ENCODE data around the gene TMEM203. TPM values are rescaled to one million over a fixed set of nuclear protein-coding genes. Genes with fewer than 3 reads are reported as not detected.

TMEM203 gene
- total and polyA plus RNA-seq, 2 of the 13 experiments (the other 11 are each of a cell fraction or from before 2014, with no cell fraction given), result 23.4 to 36.7 TPM

GRCh38 chr9:137221506-137222111, 16.2 kb upstream of the TMEM203 start (continued):
- TF ChIP-seq SSRP1 (CRISPR knock-in tag; IDR thresholded peaks at IDR 0.05) (no peak), JARID2 (CRISPR knock-in tag; IDR thresholded peaks at IDR 0.05; ENCODE audit: insufficient replicate concordance) (no peak), SOX5 (CRISPR knock-in tag; IDR thresholded peaks at IDR 0.05; ENCODE audit: borderline replicate concordance) (no peak), NFYB (CRISPR knock-in tag; IDR thresholded peaks at IDR 0.05) (no peak), ZNF768 (CRISPR knock-in tag; IDR thresholded peaks at IDR 0.05) (0 out of 2 replicates have a peak, but pooled peaks have one; percentile 36), ZNF496 (CRISPR knock-in tag; IDR thresholded peaks at IDR 0.05; ENCODE audit: insufficient replicate concordance) (no peak), KLF15 (CRISPR knock-in tag; IDR thresholded peaks at IDR 0.05; ENCODE audit: borderline replicate concordance) (no peak), ZNF83 (CRISPR knock-in tag; IDR thresholded peaks at IDR 0.05; ENCODE audit: borderline replicate concordance) (no peak), GFI1 (CRISPR knock-in tag; IDR thresholded peaks at IDR 0.05; ENCODE audit: borderline replicate concordance) (no peak), ZNF678 (CRISPR knock-in tag; IDR thresholded peaks at IDR 0.05) (no peak), CSRNP1 (CRISPR knock-in tag; IDR thresholded peaks at IDR 0.05) (0 out of 2 replicates have a peak, but pooled peaks have one; percentile 38), YEATS4 (CRISPR knock-in tag; IDR thresholded peaks at IDR 0.05; ENCODE audit: borderline replicate concordance) (peak; percentile 33; the same call in 1 of the 2 replicates), SP5 (CRISPR knock-in tag; IDR thresholded peaks at IDR 0.05; ENCODE audit: borderline replicate concordance, low read depth) (peak; percentile 72), WIZ (CRISPR knock-in tag; IDR thresholded peaks at IDR 0.05) (no peak), AHR (CRISPR knock-in tag; IDR thresholded peaks at IDR 0.05) (no peak), ELF4 (CRISPR knock-in tag; IDR thresholded peaks at IDR 0.05; ENCODE audit: borderline replicate concordance) (no peak), ZNF784 (CRISPR knock-in tag; IDR thresholded peaks at IDR 0.05; ENCODE audit: borderline replicate concordance) (no peak), FOXM1 (CRISPR knock-in tag; IDR thresholded peaks at IDR 0.05) (no peak), RBFOX2 (IDR thresholded peaks at IDR 0.05; ENCODE audit: low read depth, low read length) (peak; percentile 37; the same call in 1 of the 2 replicates), ZNF761 (CRISPR knock-in tag; conservative IDR thresholded peaks at IDR 0.05) (no peak), ZFP90 (CRISPR knock-in tag; IDR thresholded peaks at IDR 0.05; ENCODE audit: borderline replicate concordance) (no peak)
- TF ChIP-seq, protein P1, sequence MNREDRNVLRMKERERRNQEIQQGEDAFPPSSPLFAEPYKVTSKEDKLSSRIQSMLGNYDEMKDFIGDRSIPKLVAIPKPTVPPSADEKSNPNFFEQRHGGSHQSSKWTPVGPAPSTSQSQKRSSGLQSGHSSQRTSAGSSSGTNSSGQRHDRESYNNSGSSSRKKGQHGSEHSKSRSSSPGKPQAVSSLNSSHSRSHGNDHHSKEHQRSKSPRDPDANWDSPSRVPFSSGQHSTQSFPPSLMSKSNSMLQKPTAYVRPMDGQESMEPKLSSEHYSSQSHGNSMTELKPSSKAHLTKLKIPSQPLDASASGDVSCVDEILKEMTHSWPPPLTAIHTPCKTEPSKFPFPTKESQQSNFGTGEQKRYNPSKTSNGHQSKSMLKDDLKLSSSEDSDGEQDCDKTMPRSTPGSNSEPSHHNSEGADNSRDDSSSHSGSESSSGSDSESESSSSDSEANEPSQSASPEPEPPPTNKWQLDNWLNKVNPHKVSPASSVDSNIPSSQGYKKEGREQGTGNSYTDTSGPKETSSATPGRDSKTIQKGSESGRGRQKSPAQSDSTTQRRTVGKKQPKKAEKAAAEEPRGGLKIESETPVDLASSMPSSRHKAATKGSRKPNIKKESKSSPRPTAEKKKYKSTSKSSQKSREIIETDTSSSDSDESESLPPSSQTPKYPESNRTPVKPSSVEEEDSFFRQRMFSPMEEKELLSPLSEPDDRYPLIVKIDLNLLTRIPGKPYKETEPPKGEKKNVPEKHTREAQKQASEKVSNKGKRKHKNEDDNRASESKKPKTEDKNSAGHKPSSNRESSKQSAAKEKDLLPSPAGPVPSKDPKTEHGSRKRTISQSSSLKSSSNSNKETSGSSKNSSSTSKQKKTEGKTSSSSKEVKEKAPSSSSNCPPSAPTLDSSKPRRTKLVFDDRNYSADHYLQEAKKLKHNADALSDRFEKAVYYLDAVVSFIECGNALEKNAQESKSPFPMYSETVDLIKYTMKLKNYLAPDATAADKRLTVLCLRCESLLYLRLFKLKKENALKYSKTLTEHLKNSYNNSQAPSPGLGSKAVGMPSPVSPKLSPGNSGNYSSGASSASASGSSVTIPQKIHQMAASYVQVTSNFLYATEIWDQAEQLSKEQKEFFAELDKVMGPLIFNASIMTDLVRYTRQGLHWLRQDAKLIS (CRISPR knock-in tag; IDR thresholded peaks at IDR 0.05), result no peak
